Measurements from ENCODE around the gene NME7.

GRCh38 chr1:169295846-169296245 is 71.8 kb downstream of the NME7 start:
- no peak for TF ChIP-seq CTCF (conservative IDR thresholded peaks at IDR 0.05; ENCODE audit: low read length)
- TF ChIP-seq EZH2phosphoT487 (IDR thresholded peaks at IDR 0.05; ENCODE audit: borderline replicate concordance), result no peak

Measured in Loucy (cell line).